RWPE2 (cell line): ENCODE measurements around the gene NCR1.
"Not testable (repeated sequence)": the region's sequence is repeated elsewhere in the genome, so short reads cannot be mapped to it uniquely, and the experiment has no call there.

Experiments used
- ATAC-seq: fragments of 200-7000 bp; cut with Tn5 transposase; 3 replicates; pipeline ENCODE4 v1.9.1; 2021; ENCODE audit warnings: low read depth
- DNase-seq: peaks from one replicate; pipeline ENCODE4 v3.0.0-alpha.2; 2020; ENCODE audit warnings: low spot score
- H3K27ac ChIP-seq: fragments of 450-650 bp; 2 replicates; pipeline ENCODE4 v1.5.1; 2017; ENCODE audit warnings: mild to moderate bottlenecking; ENCODE audit not compliant: poor library complexity, severe bottlenecking
- H3K27me3 ChIP-seq: fragments of 250-450 bp; sonication (Bioruptor Pico); 2 replicates; pipeline ENCODE4 v1.5.1; 2021; ENCODE audit warnings: mild to moderate bottlenecking, moderate library complexity; ENCODE audit not compliant: insufficient read depth, poor library complexity, severe bottlenecking
- H3K36me3 ChIP-seq: fragments of 250-450 bp; sonication (Bioruptor Pico); 2 replicates; pipeline ENCODE4 v1.5.1; 2020; ENCODE audit warnings: low read depth, mild to moderate bottlenecking, moderate library complexity
- H3K4me1 ChIP-seq: fragments of 250-450 bp; sonication (Bioruptor Pico); 2 replicates; pipeline ENCODE4 v1.5.1; 2021; ENCODE audit warnings: mild to moderate bottlenecking, moderate library complexity; ENCODE audit not compliant: insufficient read depth, poor library complexity, severe bottlenecking
- H3K4me3 ChIP-seq: fragments of 250-450 bp; sonication (Bioruptor Pico); 2 replicates; pipeline ENCODE4 v1.5.1; 2021; ENCODE audit warnings: mild to moderate bottlenecking, moderate library complexity; ENCODE audit not compliant: severe bottlenecking
- H3K9me3 ChIP-seq: fragments of 250-450 bp; sonication (Bioruptor Pico); 2 replicates; pipeline ENCODE4 v1.5.1; 2021; ENCODE audit warnings: mild to moderate bottlenecking, moderate library complexity; ENCODE audit not compliant: severe bottlenecking
- CTCF ChIP-seq: fragments of 450-650 bp; IDR thresholded peaks from one replicate; pipeline ENCODE4 v1.5.1; 2017; ENCODE audit warnings: mild to moderate bottlenecking, moderate library complexity; ENCODE audit not compliant: poor library complexity, severe bottlenecking

The NCR1 gene

GRCh38 chr19:54902061-54902460, 3.9 kb upstream of the NCR1 start:
- no peaks in the 10 kb centered on the region for H3K27me3 ChIP-seq
- ATAC-seq (no peak), DNase-seq (no peak)
- H3K4me3 ChIP-seq = no peak overlapping the region
- H3K36me3 ChIP-seq = no peaks in the 10 kb centered on the region
- H3K4me1 ChIP-seq = no peaks in the 10 kb centered on the region
- TF ChIP-seq CTCF = no peak
- H3K27ac ChIP-seq = no peak overlapping the region
- H3K9me3 ChIP-seq = no peaks in the 10 kb centered on the region

- no peak for TF ChIP-seq CTCF
- no peak overlapping the region for H3K27ac ChIP-seq
- no peaks in the 10 kb centered on the region for H3K9me3 ChIP-seq
- no peak for DNase-seq
- H3K27me3 ChIP-seq = no peaks in the 10 kb centered on the region
- ATAC-seq = no peak
- no peaks in the 10 kb centered on the region for H3K4me1 ChIP-seq
- H3K4me3 ChIP-seq = no peak overlapping the region
- H3K36me3 ChIP-seq = no peaks in the 10 kb centered on the region
Measured at GRCh38 chr19:54903303-54903702, 2.6 kb upstream of the NCR1 start.

GRCh38 chr19:54904261-54904660, 1.7 kb upstream of the NCR1 start:
- ATAC-seq, H3K4me1 ChIP-seq, H3K9me3 ChIP-seq, H3K4me3 ChIP-seq, H3K36me3 ChIP-seq, DNase-seq, H3K27me3 ChIP-seq, H3K27ac ChIP-seq: not testable (repeated sequence)

GRCh38 chr19:54905421-54905802, 536 bp upstream of the NCR1 start:
- no peak for DNase-seq

GRCh38 chr19:54906819-54907218, 871 bp downstream of the NCR1 start:
- Histone ChIP-seq H3K9me3 (no peaks in the 10 kb centered on the region), H3K4me1 (no peaks in the 10 kb centered on the region), H3K27ac (no peak overlapping the region), H3K36me3 (no peaks in the 10 kb centered on the region), H3K4me3 (no peak overlapping the region), H3K27me3 (no peaks in the 10 kb centered on the region)
- ATAC-seq = no peak
- no peak for DNase-seq
- TF ChIP-seq CTCF = no peak

More at GRCh38 chr19:54905421-54905802, 536 bp upstream of the NCR1 start:
- Histone ChIP-seq H3K4me3 (no peak overlapping the region), H3K27me3 (no peaks in the 10 kb centered on the region), H3K4me1 (no peaks in the 10 kb centered on the region), H3K27ac (no peak overlapping the region), H3K36me3 (no peaks in the 10 kb centered on the region), H3K9me3 (no peaks in the 10 kb centered on the region)
- no peak for ATAC-seq
- no peak for TF ChIP-seq CTCF

- H3K36me3 ChIP-seq, H3K9me3 ChIP-seq, ATAC-seq, H3K4me1 ChIP-seq, H3K4me3 ChIP-seq, H3K27ac ChIP-seq, DNase-seq, H3K27me3 ChIP-seq: not testable (repeated sequence)
Measured at GRCh38 chr19:54907899-54908298, 2.0 kb downstream of the NCR1 start.
